GM23338 (cell line): ENCODE measurements around the gene GNAI1. TPM values are rescaled to one million over a fixed set of nuclear protein-coding genes. Genes with fewer than 3 reads are reported as not detected.

ENCODE experiments used
- ETS1 ChIP-seq: IDR thresholded peaks from 2 replicates; pipeline ENCODE4 v1.6.1; 2016; ENCODE audit warnings: antibody characterized with exemption
- NANOG ChIP-seq: IDR thresholded peaks from 2 replicates; pipeline ENCODE4 v1.6.1; 2016; ENCODE audit warnings: antibody characterized with exemption, borderline replicate concordance
- REST ChIP-seq: IDR thresholded peaks from one replicate; pipeline ENCODE4 v1.6.1; 2018; ENCODE audit warnings: antibody characterized with exemption; ENCODE audit not compliant: unreplicated experiment
- ZNF462 ChIP-seq: fragments of 250-450 bp; sonication (Bioruptor Pico); IDR thresholded peaks from 2 replicates; pipeline ENCODE4 v1.5.0; 2020; ENCODE audit warnings: mild to moderate bottlenecking, moderate library complexity
- polyA plus RNA-seq: library from polyadenylated mRNA; unstranded; fragments of >200 nt; fragmentation: Nextera tagmentation; extraction: Ambion mirVana; gene quantifications from 2 replicates; pipeline ENCODE4 v1.2.1, GENCODE V29; 2016
- total RNA-seq: library from RNA; depleted of rRNA; stranded (reverse); fragments of >200 nt; shearing (Covaris generic); gene quantifications from 2 replicates; pipeline ENCODE4 v1.2.3, GENCODE V29; 2014

GNAI1 gene
- total and polyA plus RNA-seq, 2 experiments from 2014 or later: 31.3 to 36.9 TPM

- TF ChIP-seq ZNF462 (CRISPR knock-in tag) (no peak), NANOG (no peak), ETS1 (no peak), REST (no peak)
Observed at GRCh38 chr7:80145780-80146422, 11.3 kb downstream of the GNAI1 start (continued).
